Right atrium auricular region (tissue), 2 donors: ENCODE results near the gene CPEB2. TPM values are rescaled to one million over a fixed set of nuclear protein-coding genes. Genes with fewer than 3 reads are reported as not detected.

Experiments used
- DNase-seq: peaks from one replicate; pipeline ENCODE4 v3.0.0-alpha.2; 2019; ENCODE audit warnings: low spot score
- H3K27ac ChIP-seq, 2 donors: fragments of 200-600 bp; sonication (generic); 1 replicate in 1 of 2; 2 replicates in 1 of 2; pipeline ENCODE4 v1.5.1; 2016 to 2019
- H3K27me3 ChIP-seq, 2 donors: fragments of 200-600 bp; sonication (generic); one replicate each; pipeline versions ENCODE4 v1.5.1 to v1.6.0; 2017 to 2019
- H3K36me3 ChIP-seq: fragments of 200-600 bp; sonication (generic); one replicate; pipeline ENCODE4 v1.5.1; 2016
- H3K4me1 ChIP-seq, 2 donors: fragments of 200-600 bp; sonication (generic); one replicate each; pipeline versions ENCODE4 v1.5.1 to v1.6.0; 2017 to 2019
- H3K4me3 ChIP-seq, 2 donors: fragments of 200-600 bp; sonication (generic); 1 replicate in 1 of 2; 2 replicates in 1 of 2; pipeline ENCODE4 v1.5.1; 2017 to 2019; ENCODE audit warnings: mild to moderate bottlenecking in 1 of 2, moderate library complexity in 1 of 2
- H3K9me3 ChIP-seq, 2 donors: fragments of 200-600 bp; sonication (generic); one replicate each; pipeline ENCODE4 v1.5.1; 2019
- CTCF ChIP-seq, 2 donors: fragments of 200-600 bp; sonication (generic); IDR thresholded peaks; one replicate each; pipeline ENCODE4 v1.5.1; 2019; ENCODE audit warnings: antibody characterized with exemption in 2 of 2
- total RNA-seq, 2 donors: library from RNA; depleted of rRNA; stranded (reverse); fragments of >200 nt; gene quantifications; one replicate each; pipeline ENCODE4 v1.1.0, GENCODE V29; 2016

Gene CPEB2
- total RNA-seq, 2 donors from 2014 or later: 8.6 to 11.6 TPM

GRCh38 chr4:14977830-14978229, 24.5 kb upstream of the CPEB2 start:
- H3K4me1 ChIP-seq: no peaks in the 10 kb centered on the region
- no peak for TF ChIP-seq CTCF (IDR thresholded peaks at IDR 0.05)
- no peak overlapping the region for H3K27ac ChIP-seq
- no peak overlapping the region for H3K4me3 ChIP-seq
- no peaks in the 10 kb centered on the region for H3K36me3 ChIP-seq
- peaks cover 0 to 7% of the 10 kb centered on the region in 2 donors for H3K9me3 ChIP-seq
- no peaks in the 10 kb centered on the region for H3K27me3 ChIP-seq
- no peak for DNase-seq

GRCh38 chr4:14984448-14984847, 17.8 kb upstream of the CPEB2 start:
- no peak for DNase-seq
- TF ChIP-seq CTCF (IDR thresholded peaks at IDR 0.05): no peak
- Histone ChIP-seq H3K27me3 (no peaks in the 10 kb centered on the region), H3K4me3 (no peak overlapping the region), H3K4me1 (no peaks in the 10 kb centered on the region), H3K9me3 (no peaks in the 10 kb centered on the region), H3K36me3 (no peaks in the 10 kb centered on the region), H3K27ac (no peak overlapping the region)

- Histone ChIP-seq H3K4me1 (no peaks in the 10 kb centered on the region), H3K9me3 (no peaks in the 10 kb centered on the region), H3K4me3 (no peak overlapping the region), H3K27me3 (no peaks in the 10 kb centered on the region), H3K27ac (no peak overlapping the region), H3K36me3 (no peaks in the 10 kb centered on the region)
- no peak for DNase-seq
- no peak for TF ChIP-seq CTCF (IDR thresholded peaks at IDR 0.05)
Measured at GRCh38 chr4:14985161-14985560, 17.1 kb upstream of the CPEB2 start.

GRCh38 chr4:14985843-14986242, 16.4 kb upstream of the CPEB2 start:
- DNase-seq: no peak
- no peaks in the 10 kb centered on the region for H3K27me3 ChIP-seq
- no peaks in the 10 kb centered on the region for H3K4me1 ChIP-seq
- no peaks in the 10 kb centered on the region for H3K9me3 ChIP-seq
- H3K27ac ChIP-seq: no peak overlapping the region
- no peak overlapping the region for H3K4me3 ChIP-seq
- no peaks in the 10 kb centered on the region for H3K36me3 ChIP-seq
- TF ChIP-seq CTCF (IDR thresholded peaks at IDR 0.05): no peak

GRCh38 chr4:14987054-14987453, 15.2 kb upstream of the CPEB2 start:
- H3K36me3 ChIP-seq: no peaks in the 10 kb centered on the region
- H3K27ac ChIP-seq: no peak overlapping the region
- DNase-seq: no peak
- H3K4me1 ChIP-seq: no peaks in the 10 kb centered on the region
- no peak overlapping the region for H3K4me3 ChIP-seq
- no peaks in the 10 kb centered on the region for H3K27me3 ChIP-seq
- no peak for TF ChIP-seq CTCF (IDR thresholded peaks at IDR 0.05)
- H3K9me3 ChIP-seq: no peaks in the 10 kb centered on the region

- Histone ChIP-seq H3K4me3 (no peak overlapping the region), H3K27me3 (no peaks in the 10 kb centered on the region), H3K36me3 (no peaks in the 10 kb centered on the region), H3K27ac (no peak overlapping the region), H3K4me1 (no peaks in the 10 kb centered on the region), H3K9me3 (no peaks in the 10 kb centered on the region)
- TF ChIP-seq CTCF (IDR thresholded peaks at IDR 0.05): no peak
- DNase-seq: no peak
Measured at GRCh38 chr4:14990484-14990883, 11.8 kb upstream of the CPEB2 start.
